IPS-18c (cell line): ENCODE results near the gene INPP4B.

ENCODE experiments used
- H3K4me3 ChIP-seq: 2 replicates; pipeline ENCODE4 v1.7.0; 2013; ENCODE audit warnings: low read depth, mild to moderate bottlenecking, low read length, moderate library complexity; ENCODE audit not compliant: insufficient read depth
- H3K9me3 ChIP-seq: one replicate; pipeline ENCODE4 v1.6.1; 2013; ENCODE audit warnings: mild to moderate bottlenecking, low read length, moderate library complexity; ENCODE audit not compliant: control insufficient read depth, insufficient read depth

Gene INPP4B

DNA sequence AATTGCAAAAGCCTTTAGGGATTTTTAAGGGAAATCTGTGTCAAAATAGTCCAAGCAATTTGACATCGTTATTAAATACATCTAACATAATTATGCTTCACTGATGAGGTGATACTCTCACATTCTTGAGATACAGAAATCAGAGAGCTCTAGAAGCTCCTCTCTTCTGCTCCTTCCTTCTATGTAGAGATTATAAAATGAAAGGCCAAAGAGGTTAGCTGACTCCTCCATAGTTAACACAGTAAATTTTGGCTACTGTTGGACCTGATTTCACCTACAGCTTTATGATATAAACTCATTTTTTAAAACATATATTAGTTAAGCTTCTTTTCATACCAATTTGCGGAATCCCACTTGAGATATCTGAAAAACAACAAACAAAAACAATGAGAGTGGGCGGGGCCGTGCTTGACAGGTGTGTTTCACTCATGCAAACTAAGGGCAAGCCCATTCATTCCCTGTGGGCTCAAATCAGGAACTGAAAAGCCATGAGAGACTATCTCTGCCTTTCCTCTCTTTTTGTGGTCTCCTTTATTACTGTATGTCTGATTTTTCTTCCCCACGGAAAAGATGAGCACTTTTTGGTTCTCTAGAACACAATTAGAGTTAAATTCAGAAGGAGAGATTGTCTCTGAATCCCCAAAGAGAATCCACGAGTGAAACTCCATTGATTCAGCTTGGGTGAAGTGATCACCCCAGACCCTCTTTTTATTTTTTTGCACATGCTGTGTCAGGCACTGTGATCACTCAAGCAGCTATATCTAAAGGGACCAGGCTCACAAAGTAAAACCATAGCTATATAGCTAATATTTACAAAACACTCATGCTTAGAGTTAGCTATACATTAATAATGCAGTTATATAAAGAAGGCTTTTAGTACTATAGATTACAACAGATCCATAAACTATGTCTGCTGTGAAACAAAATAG is 643.4 kb downstream of the INPP4B start:
- no peak overlapping the region for H3K4me3 ChIP-seq
- H3K9me3 ChIP-seq = no peaks in the 10 kb centered on the region

GRCh38 chr4:142201041-142201440 is 645.1 kb downstream of the INPP4B start:
- H3K9me3 ChIP-seq = no peaks in the 10 kb centered on the region
- H3K4me3 ChIP-seq = no peak overlapping the region

GRCh38 chr4:142194905-142195304 is 651.2 kb downstream of the INPP4B start:
- Histone ChIP-seq H3K4me3 (no peak overlapping the region), H3K9me3 (no peaks in the 10 kb centered on the region)

- Histone ChIP-seq H3K4me3 (no peak overlapping the region), H3K9me3 (no peaks in the 10 kb centered on the region)
Measured at GRCh38 chr4:142191901-142192300, 654.2 kb downstream of the INPP4B start.

DNA sequence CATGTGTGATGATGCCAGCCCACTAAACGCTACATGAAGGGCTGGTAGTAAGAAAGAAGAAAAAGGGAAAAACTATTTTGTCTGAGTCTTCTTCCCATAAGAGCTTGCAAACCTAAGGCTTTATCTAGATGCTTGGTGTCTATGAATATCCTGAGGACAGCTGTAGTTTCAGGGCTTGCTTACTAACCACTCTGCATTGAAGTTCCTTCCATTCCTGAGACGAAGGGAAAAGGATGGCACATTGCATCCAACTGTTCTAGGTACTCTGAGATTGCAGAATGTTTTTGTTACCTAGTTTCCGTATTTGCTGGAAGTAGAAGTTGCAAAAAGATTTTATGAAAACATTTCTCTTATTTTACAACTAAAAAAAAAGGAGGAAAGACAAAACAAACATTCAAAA is 665.1 kb downstream of the INPP4B start:
- H3K9me3 ChIP-seq = no peaks in the 10 kb centered on the region
- H3K4me3 ChIP-seq = no peak overlapping the region

GRCh38 chr4:142169216-142169615 is 676.9 kb downstream of the INPP4B start:
- Histone ChIP-seq H3K4me3 (no peak overlapping the region), H3K9me3 (no peaks in the 10 kb centered on the region)

DNA sequence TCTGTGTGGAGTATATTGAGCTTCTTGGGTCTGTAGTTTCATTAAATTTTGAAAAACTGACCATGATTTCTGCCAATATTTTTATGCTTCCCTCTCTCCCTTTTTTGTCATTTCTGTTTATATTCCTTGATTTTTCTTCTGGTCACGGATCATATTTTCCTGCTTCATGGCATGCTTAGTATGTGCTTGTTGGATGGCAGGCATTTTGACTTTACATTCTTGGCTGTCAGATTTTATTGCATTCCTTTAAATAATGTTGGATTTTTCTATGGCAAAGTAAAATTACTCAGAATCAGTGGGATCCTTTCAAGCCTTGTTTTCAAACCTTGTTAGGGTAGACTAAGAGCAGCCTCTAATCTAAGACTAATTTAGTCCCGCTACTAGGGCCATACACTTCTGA is 677.9 kb downstream of the INPP4B start:
- H3K9me3 ChIP-seq = no peaks in the 10 kb centered on the region
- H3K4me3 ChIP-seq = no peak overlapping the region

- Histone ChIP-seq H3K9me3 (no peaks in the 10 kb centered on the region), H3K4me3 (no peak overlapping the region)
Measured at GRCh38 chr4:142164767-142165500, 681.2 kb downstream of the INPP4B start.

DNA sequence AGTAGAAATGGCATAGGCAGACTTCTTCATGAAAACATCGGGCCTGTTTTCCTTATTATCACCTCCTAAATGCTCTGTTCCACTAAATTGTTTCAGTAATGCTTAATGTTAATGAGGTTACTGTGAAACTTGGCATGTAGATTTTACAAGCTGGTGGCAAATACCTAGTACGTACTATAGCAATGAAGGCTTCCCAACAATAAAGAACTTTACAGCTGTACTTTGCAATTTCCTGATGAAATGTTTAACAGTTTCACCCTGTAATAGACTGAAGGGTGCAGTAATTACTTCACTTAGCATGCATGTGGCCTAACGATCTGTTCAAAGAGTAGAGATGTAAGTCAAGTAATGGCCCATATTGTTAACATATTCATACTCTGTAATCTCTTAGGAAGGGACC is 685.0 kb downstream of the INPP4B start:
- H3K9me3 ChIP-seq = no peaks in the 10 kb centered on the region
- H3K4me3 ChIP-seq = no peak overlapping the region

GRCh38 chr4:142160509-142160908 is 685.6 kb downstream of the INPP4B start:
- H3K9me3 ChIP-seq = no peaks in the 10 kb centered on the region
- no peak overlapping the region for H3K4me3 ChIP-seq

- Histone ChIP-seq H3K4me3 (no peak overlapping the region), H3K9me3 (no peaks in the 10 kb centered on the region)
Measured at GRCh38 chr4:142158980-142159379, 687.1 kb downstream of the INPP4B start.

- no peaks in the 10 kb centered on the region for H3K9me3 ChIP-seq
- no peak overlapping the region for H3K4me3 ChIP-seq
Measured at GRCh38 chr4:142156256-142156655, 689.8 kb downstream of the INPP4B start.

GRCh38 chr4:142155347-142155746 is 690.8 kb downstream of the INPP4B start:
- Histone ChIP-seq H3K9me3 (no peaks in the 10 kb centered on the region), H3K4me3 (no peak overlapping the region)

- Histone ChIP-seq H3K9me3 (no peaks in the 10 kb centered on the region), H3K4me3 (no peak overlapping the region)
Measured at GRCh38 chr4:142150483-142150882, 695.6 kb downstream of the INPP4B start.

DNA sequence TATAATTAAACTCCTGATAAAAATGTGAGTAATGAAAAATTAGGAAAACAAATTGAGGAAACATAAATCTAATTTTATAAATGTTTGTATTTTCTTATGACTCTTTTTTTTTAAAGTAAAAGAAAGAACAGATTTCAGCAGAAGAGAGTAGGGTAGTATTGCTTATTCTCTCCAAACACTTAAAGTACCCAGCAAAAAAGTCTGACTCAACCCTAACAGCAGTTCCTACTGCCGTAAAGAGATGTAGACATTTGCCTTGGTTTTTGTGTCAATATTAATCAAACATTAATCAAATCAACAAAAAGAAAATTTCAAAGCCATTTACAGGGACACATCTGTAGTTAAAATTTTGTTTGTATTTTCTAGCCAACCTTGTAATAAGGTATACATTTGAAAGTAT is 701.3 kb downstream of the INPP4B start:
- H3K4me3 ChIP-seq = no peak overlapping the region
- H3K9me3 ChIP-seq = no peaks in the 10 kb centered on the region

DNA sequence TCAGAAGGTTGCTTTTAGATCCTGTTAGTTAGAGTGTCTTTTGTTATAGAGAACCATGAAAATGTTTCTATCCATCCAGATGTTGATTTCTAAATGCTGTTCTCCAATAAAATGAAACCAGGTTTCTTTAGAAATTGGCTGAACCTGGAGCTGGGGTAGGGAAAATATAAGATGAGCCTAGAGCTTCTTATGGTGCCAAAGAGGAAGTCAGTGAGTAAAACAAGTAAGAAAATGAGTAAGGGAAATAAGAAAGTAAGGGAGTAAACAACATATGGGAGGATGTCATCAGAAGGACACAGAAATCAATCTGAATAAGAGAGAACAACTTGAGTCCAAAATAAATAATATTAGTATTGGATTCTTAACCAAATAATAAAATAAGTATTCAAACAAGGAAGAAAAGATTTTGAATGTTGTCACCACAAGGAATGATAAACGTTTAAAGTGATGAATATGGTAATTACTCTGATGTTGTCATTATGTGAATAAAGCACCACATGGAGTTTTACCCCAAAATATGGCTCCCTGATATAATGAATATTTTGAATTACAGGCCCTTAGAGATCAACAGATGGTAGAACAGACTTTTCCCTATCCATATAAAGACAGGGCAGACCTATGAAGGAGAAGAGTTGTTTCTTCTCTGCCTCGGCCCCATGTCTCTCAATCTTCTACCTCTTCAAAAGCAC is 703.6 kb downstream of the INPP4B start:
- no peaks in the 10 kb centered on the region for H3K9me3 ChIP-seq
- H3K4me3 ChIP-seq = no peak overlapping the region

DNA sequence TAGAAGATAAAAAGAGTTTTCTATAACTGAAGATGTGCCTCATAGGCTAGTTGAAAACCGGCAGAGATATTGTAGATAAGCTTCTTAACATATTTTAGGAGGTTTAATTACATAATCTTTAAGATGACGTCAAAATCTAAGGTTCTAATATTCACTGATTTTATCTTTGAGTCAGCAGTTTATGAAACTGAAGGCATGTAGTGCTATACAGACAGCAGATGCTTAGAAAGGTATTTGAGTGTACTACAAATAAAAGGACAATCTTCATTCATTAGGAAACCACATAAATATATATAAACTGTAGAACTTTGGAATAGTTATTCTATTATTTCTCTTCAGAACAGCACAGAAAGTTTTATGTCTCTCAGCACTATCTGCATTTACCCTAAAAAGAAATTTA is 704.9 kb downstream of the INPP4B start:
- Histone ChIP-seq H3K9me3 (no peaks in the 10 kb centered on the region), H3K4me3 (no peak overlapping the region)

DNA sequence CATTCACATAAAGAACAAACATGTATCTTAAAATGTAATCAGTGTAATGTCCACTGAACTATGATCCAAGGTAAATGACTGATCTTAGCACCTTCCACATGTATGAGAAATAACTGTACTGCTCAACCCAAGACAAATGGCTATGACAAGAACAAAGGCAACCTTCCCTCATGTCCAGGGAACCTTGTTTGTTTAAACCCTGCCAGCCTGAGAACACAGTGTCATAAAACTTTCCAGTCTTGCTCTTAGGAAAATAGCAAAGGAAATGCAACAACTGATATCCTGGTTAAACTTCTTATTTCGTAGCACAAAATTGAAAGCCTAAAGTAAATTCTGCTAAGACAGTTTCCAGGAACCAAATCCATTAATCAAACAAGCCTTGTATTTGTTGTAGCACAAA is 715.4 kb downstream of the INPP4B start:
- no peak overlapping the region for H3K4me3 ChIP-seq
- no peaks in the 10 kb centered on the region for H3K9me3 ChIP-seq
